A673 (cell line): ENCODE data around the gene SHISA7. TPM values are rescaled to one million over a fixed set of nuclear protein-coding genes. Genes with fewer than 3 reads are reported as not detected.

Experiments used
- BruUV-seq: library from RNA; stranded (reverse); fragments of 400-500 nt; replicated peaks from 2 replicates; lab custom pipeline; 2021; lab: Mats Ljungman, UMichigan
- CTCF ChIA-PET: fragments of 300-600 bp; sonication (Branson Sonifier 250); formaldehyde crosslinking; loops from one replicate; lab custom pipeline; 2022; ENCODE audit warnings: antibody characterized with exemption; lab: Charles Lee
- POLR2A ChIA-PET: fragments of 300-600 bp; sonication (Branson Sonifier 250); formaldehyde crosslinking; loops from one replicate; lab custom pipeline; 2022; ENCODE audit warnings: antibody characterized with exemption; ENCODE audit not compliant: low non-redundant PET; lab: Charles Lee
- DNase-seq: peaks from one replicate; pipeline ENCODE4 v3.0.0-alpha.2; 2015; ENCODE audit warnings: low spot score
- H3K27ac ChIP-seq: fragments of 200-600 bp; sonication (generic); 2 replicates; pipeline ENCODE4 v1.5.1; 2016; ENCODE audit warnings: mixed run types, low read depth, mild to moderate bottlenecking, mixed read lengths, antibody characterized with exemption, low read length; ENCODE audit not compliant: poor library complexity, severe bottlenecking
- H3K27me3 ChIP-seq: fragments of 200-600 bp; sonication (generic); replicated peaks from 2 replicates; pipeline ENCODE4 v1.6.1; 2017; ENCODE audit warnings: mixed run types, low read depth, mild to moderate bottlenecking, mixed read lengths, antibody characterized with exemption, low read length; ENCODE audit not compliant: insufficient read depth, poor library complexity
- H3K36me3 ChIP-seq: fragments of 200-600 bp; sonication (generic); 2 replicates; pipeline ENCODE4 v1.6.1; 2016; ENCODE audit warnings: mixed run types, mild to moderate bottlenecking, mixed read lengths, antibody characterized with exemption, low read length; ENCODE audit not compliant: insufficient read depth, poor library complexity, severe bottlenecking
- H3K4me1 ChIP-seq: fragments of 200-600 bp; sonication (generic); 2 replicates; pipeline ENCODE4 v1.6.1; 2017; ENCODE audit warnings: mixed run types, mild to moderate bottlenecking, mixed read lengths, antibody characterized with exemption, low read length; ENCODE audit not compliant: insufficient read depth, poor library complexity, severe bottlenecking
- H3K4me3 ChIP-seq: fragments of 200-600 bp; sonication (generic); 2 replicates; pipeline ENCODE4 v1.5.1; 2016; ENCODE audit warnings: low read depth, mixed run types, mild to moderate bottlenecking, mixed read lengths, low read length; ENCODE audit not compliant: poor library complexity, severe bottlenecking
- H3K9me3 ChIP-seq: fragments of 200-600 bp; sonication (generic); 2 replicates; pipeline ENCODE4 v1.6.1; 2016; ENCODE audit warnings: mixed run types, low read depth, mild to moderate bottlenecking, mixed read lengths, antibody characterized with exemption, low read length; ENCODE audit not compliant: poor library complexity, severe bottlenecking
- EZH2 ChIP-seq: fragments of 200-600 bp; sonication (generic); IDR thresholded peaks from 2 replicates; pipeline ENCODE4 v1.6.1; 2017; ENCODE audit warnings: borderline replicate concordance, low read depth, mild to moderate bottlenecking, mixed read lengths, antibody characterized with exemption, low read length; ENCODE audit not compliant: poor library complexity, severe bottlenecking
- intact Hi-C: fragments of 100-400 bp; cut with micrococcal nuclease; formaldehyde crosslinking; loops from one replicate; pipeline ENCODE4 v1.10.0; 2022; ENCODE audit not compliant: unreplicated experiment
- total RNA-seq: library from RNA; stranded (reverse); gene quantifications from 2 replicates; pipeline ENCODE4 v1.2.3, GENCODE V29; 2021
- TF ChIP-seq, protein P1 (sequence below): fragments of 300-800, 200-600 bp; sonication (generic); conservative IDR thresholded peaks from 2 replicates; pipeline ENCODE4 v1.5.1; 2017; ENCODE audit warnings: low read depth, mild to moderate bottlenecking, antibody characterized with exemption, low read length, moderate library complexity, mixed read lengths

SHISA7 gene
- total RNA-seq, 1 experiment from 2014 or later, result 0.21 TPM

GRCh38 chr19:55467236-55468053, 24.3 kb upstream of the SHISA7 start:
- BruUV-seq, result no TSS peak
- Histone ChIP-seq H3K36me3 (no peaks in the 10 kb centered on the region), H3K27me3 (no peaks in the 10 kb centered on the region), H3K4me1 (no peaks in the 10 kb centered on the region), H3K27ac (no peak overlapping the region), H3K9me3 (no peaks in the 10 kb centered on the region), H3K4me3 (no peak overlapping the region)
- intact Hi-C loops, result loop anchor here (5.0 kb wide), 1 partner anchor 35 kb away; no protein-coding TSS in a partner anchor
- POLR2A ChIA-PET, result no interaction called here
- no peak for DNase-seq
- CTCF ChIA-PET, result interaction anchor here (0.6 to 2.5 kb wide), 6 partner anchors 9 to 165 kb away, joined by 3 to 8 read pairs (median 4); partner anchors contain the start of gene ZNF628
- TF ChIP-seq, protein P1, sequence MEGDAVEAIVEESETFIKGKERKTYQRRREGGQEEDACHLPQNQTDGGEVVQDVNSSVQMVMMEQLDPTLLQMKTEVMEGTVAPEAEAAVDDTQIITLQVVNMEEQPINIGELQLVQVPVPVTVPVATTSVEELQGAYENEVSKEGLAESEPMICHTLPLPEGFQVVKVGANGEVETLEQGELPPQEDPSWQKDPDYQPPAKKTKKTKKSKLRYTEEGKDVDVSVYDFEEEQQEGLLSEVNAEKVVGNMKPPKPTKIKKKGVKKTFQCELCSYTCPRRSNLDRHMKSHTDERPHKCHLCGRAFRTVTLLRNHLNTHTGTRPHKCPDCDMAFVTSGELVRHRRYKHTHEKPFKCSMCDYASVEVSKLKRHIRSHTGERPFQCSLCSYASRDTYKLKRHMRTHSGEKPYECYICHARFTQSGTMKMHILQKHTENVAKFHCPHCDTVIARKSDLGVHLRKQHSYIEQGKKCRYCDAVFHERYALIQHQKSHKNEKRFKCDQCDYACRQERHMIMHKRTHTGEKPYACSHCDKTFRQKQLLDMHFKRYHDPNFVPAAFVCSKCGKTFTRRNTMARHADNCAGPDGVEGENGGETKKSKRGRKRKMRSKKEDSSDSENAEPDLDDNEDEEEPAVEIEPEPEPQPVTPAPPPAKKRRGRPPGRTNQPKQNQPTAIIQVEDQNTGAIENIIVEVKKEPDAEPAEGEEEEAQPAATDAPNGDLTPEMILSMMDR, result peak; percentile 99
- TF ChIP-seq EZH2, result no peak

GRCh38 chr19:55466241-55466614, 23.1 kb upstream of the SHISA7 start:
- no peak overlapping the region for H3K4me3 ChIP-seq
- TF ChIP-seq, protein P1, result no peak
- TF ChIP-seq EZH2, result no peak
- BruUV-seq, result no TSS peak
- H3K27ac ChIP-seq, result no peak overlapping the region
- H3K36me3 ChIP-seq, result no peaks in the 10 kb centered on the region
- DNase-seq, result no peak
- no peaks in the 10 kb centered on the region for H3K9me3 ChIP-seq
- peaks cover 6% of the 10 kb centered on the region for H3K4me1 ChIP-seq
- ChIA-PET CTCF (interaction anchor here (0.6 to 2.5 kb wide), 2 partner anchors 38 to 325 kb away, joined by 3 to 7 read pairs; no protein-coding TSS in a partner anchor), POLR2A (interaction anchor here (0.5 to 0.6 kb wide), 2 partner anchors 848 to 1495 kb away, joined by 3 read pairs; no protein-coding TSS in a partner anchor)
- H3K27me3 ChIP-seq, result no peaks in the 10 kb centered on the region
- intact Hi-C loops, result loop anchor here (5.0 kb wide), 1 partner anchor 36 kb away; no protein-coding TSS in a partner anchor

GRCh38 chr19:55465460-55466240, 22.6 kb upstream of the SHISA7 start:
- ChIA-PET CTCF (interaction anchor here (0.6 to 2.5 kb wide), 2 partner anchors 38 to 325 kb away, joined by 6 to 7 read pairs; no protein-coding TSS in a partner anchor), POLR2A (interaction anchor here (0.5 kb wide), 1 partner anchor 1495 kb away, joined by 3 read pairs; no protein-coding TSS in a partner anchor)
- H3K27me3 ChIP-seq, result no peaks in the 10 kb centered on the region
- no peak for DNase-seq
- TF ChIP-seq EZH2, result no peak
- TF ChIP-seq, protein P1, result no peak
- H3K4me3 ChIP-seq, result no peak overlapping the region
- no peak overlapping the region for H3K27ac ChIP-seq
- intact Hi-C loops, result loop anchor here (5.0 kb wide), 1 partner anchor 37 kb away; no protein-coding TSS in a partner anchor
- no peaks in the 10 kb centered on the region for H3K9me3 ChIP-seq
- BruUV-seq, result no TSS peak
- H3K4me1 ChIP-seq, result peaks cover 10% of the 10 kb centered on the region
- no peaks in the 10 kb centered on the region for H3K36me3 ChIP-seq
